Measurements from ENCODE around the gene INO80E. TPM values are rescaled to one million over a fixed set of nuclear protein-coding genes. Genes with fewer than 3 reads are reported as not detected.

Gene INO80E
- total RNA-seq, 1 experiment from 2014 or later, result 94.1 TPM

DNA sequence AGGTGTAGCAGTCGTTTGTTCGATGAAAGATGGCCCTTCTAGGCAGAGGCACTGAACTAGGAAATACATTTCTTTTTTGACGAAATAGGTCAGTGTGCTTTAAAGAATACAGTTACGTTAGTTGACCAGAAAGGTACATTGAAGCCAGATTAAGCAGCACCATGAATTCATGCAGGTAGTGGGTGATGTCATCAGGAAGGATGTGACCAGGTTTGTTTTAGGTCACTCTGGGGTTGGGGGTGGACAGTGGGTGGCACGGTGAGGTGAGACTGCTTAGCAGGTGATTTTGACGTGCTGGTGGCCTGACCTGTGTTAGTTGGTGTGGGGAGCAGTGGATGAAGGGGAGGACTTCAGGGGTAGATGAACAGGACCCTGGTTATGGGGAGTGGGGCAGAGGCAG, 3.6 kb downstream of the INO80E start:
- Histone ChIP-seq H3K9ac (ENCODE audit: extremely low read depth, insufficient read length, low read length) (no peak overlapping the region), H2BK5ac (ENCODE audit: insufficient read length, low read length) (no peak overlapping the region), H3K18ac (ENCODE audit: insufficient read length, low read depth, low read length) (no peak overlapping the region), H2BK12ac (ENCODE audit: insufficient read length, low read depth, low read length) (no peak overlapping the region), H2AK5ac (ENCODE audit: insufficient read length, low read length) (no peak overlapping the region), H3K4ac (ENCODE audit: low read depth, low read length) (no peak overlapping the region), H3K14ac (ENCODE audit: insufficient read depth, low read length) (no peak overlapping the region), H3K4me1 (ENCODE audit: insufficient read depth, low read length) (0 out of 2 replicates have a peak, but pooled peaks cover 2% of the 10 kb centered on the region), H3K79me2 (ENCODE audit: insufficient read depth, low read length) (no peaks in the 10 kb centered on the region; the same call in 1 of the 2 replicates), H2AFZ (ENCODE audit: low read length) (no peak overlapping the region), H3K9me3 (ENCODE audit: control insufficient read depth, low read depth, low read length) (no peaks in the 10 kb centered on the region), H3K79me1 (ENCODE audit: insufficient read depth, low read depth, low read length, poor library complexity, severe bottlenecking) (no peaks in the 10 kb centered on the region), H4K8ac (replicated peaks; ENCODE audit: insufficient read length, low read depth, low read length) (no peak overlapping the region), H4K20me1 (ENCODE audit: control insufficient read depth, insufficient read depth, insufficient read length) (no peaks in the 10 kb centered on the region), H2BK15ac (ENCODE audit: low read depth, low read length) (no peak overlapping the region), H3K23me2 (ENCODE audit: insufficient read length, low read depth, low read length, poor library complexity, severe bottlenecking) (peaks cover 14% of the 10 kb centered on the region), H3K27me3 (ENCODE audit: insufficient read depth, low read length) (no peaks in the 10 kb centered on the region), H4K91ac (ENCODE audit: insufficient read length, low read depth, low read length) (no peak overlapping the region), H3K23ac (ENCODE audit: insufficient read length, low read depth, low read length) (no peak overlapping the region), H3K27ac (ENCODE audit: insufficient read length, low read depth, low read length) (no peak overlapping the region), H3K4me2 (ENCODE audit: insufficient read depth, insufficient read length, low read length) (no peak overlapping the region), H3T11ph (ENCODE audit: low read length) (no peak overlapping the region), H2BK120ac (ENCODE audit: low read depth, low read length, poor library complexity, severe bottlenecking) (no peak overlapping the region), H4K5ac (ENCODE audit: insufficient read length, low read depth, low read length) (no peak overlapping the region), H3K56ac (ENCODE audit: insufficient read length, low read depth, low read length) (no peak overlapping the region), H2BK20ac (ENCODE audit: low read depth, low read length, poor library complexity, severe bottlenecking) (no peak overlapping the region)
- DNase-seq, result no peak
- H3K36me3 Mint-ChIP-seq (ENCODE audit: insufficient read depth in 1 of 3, low read depth in 3 of 3), result peaks cover 27 to 52% (median 29%) of the 10 kb centered on the region in 3 experiments
- no peaks in the 10 kb centered on the region; a peak in 1 of 5 replicates for H3K9me3 Mint-ChIP-seq
- H3K27ac Mint-ChIP-seq, result 0 out of 7 replicates have a peak overlapping the region, but pooled peaks of 1 of the 3 experiments have one; percentile 34
- no peaks in the 10 kb centered on the region; the same call in 1 of the 2 replicates for H3K27me3 Mint-ChIP-seq (ENCODE audit: low read depth)
- TF ChIP-seq, protein P1, sequence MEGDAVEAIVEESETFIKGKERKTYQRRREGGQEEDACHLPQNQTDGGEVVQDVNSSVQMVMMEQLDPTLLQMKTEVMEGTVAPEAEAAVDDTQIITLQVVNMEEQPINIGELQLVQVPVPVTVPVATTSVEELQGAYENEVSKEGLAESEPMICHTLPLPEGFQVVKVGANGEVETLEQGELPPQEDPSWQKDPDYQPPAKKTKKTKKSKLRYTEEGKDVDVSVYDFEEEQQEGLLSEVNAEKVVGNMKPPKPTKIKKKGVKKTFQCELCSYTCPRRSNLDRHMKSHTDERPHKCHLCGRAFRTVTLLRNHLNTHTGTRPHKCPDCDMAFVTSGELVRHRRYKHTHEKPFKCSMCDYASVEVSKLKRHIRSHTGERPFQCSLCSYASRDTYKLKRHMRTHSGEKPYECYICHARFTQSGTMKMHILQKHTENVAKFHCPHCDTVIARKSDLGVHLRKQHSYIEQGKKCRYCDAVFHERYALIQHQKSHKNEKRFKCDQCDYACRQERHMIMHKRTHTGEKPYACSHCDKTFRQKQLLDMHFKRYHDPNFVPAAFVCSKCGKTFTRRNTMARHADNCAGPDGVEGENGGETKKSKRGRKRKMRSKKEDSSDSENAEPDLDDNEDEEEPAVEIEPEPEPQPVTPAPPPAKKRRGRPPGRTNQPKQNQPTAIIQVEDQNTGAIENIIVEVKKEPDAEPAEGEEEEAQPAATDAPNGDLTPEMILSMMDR (conservative IDR thresholded peaks at IDR 0.05), result no peak
- H3K4me3 Mint-ChIP-seq, result peak overlapping the region in 1 of 2 experiments; percentile 38; a peak in 1 of 5 replicates
- WGBS (ENCODE audit: extremely low coverage, insufficient read length, low lambda C conversion rate), result no CpG with 5 or more reads among the region's 6 CpGs
- H3K4me1 Mint-ChIP-seq, result peaks cover 10 to 32% of the 10 kb centered on the region in 2 experiments
